Activated CD4-positive, alpha-beta memory T cell treated with anti-CD3 and anti-CD28 coated beads, Interleukin-2, amount 10 ng/mL, durations not matched to agents 7 days and 5 days (primary cell): ENCODE data around the gene CLDN7. TPM values are rescaled to one million over a fixed set of nuclear protein-coding genes. Genes with fewer than 3 reads are reported as not detected.

Source experiments
- CTCF ChIA-PET: fragments of 350-600 bp; sonication (Branson Sonifier 250); formaldehyde crosslinking; loops from one replicate; lab custom pipeline; 2021; ENCODE audit warnings: antibody characterized with exemption, inconsistent platforms; lab: Charles Lee
- POLR2A ChIA-PET: fragments of 350-600 bp; sonication (Branson Sonifier 250); formaldehyde crosslinking; loops from one replicate; lab custom pipeline; 2021; ENCODE audit warnings: antibody characterized with exemption; lab: Charles Lee
- DNase-seq: peaks from one replicate; pipeline ENCODE4 v3.0.0-alpha.2; 2020
- H3K27ac Mint-ChIP-seq: one replicate; pipeline ENCODE4 v1.8.0; 2021; ENCODE audit warnings: mild to moderate bottlenecking, mixed read lengths
- H3K27me3 Mint-ChIP-seq: one replicate; pipeline ENCODE4 v1.8.0; 2021; ENCODE audit warnings: mixed read lengths
- H3K36me3 Mint-ChIP-seq: one replicate; pipeline ENCODE4 v1.8.0; 2021; ENCODE audit warnings: low read depth, mixed read lengths
- H3K4me1 Mint-ChIP-seq: one replicate; pipeline ENCODE4 v1.8.0; 2021; ENCODE audit warnings: mixed read lengths
- H3K4me3 Mint-ChIP-seq: one replicate; pipeline ENCODE4 v1.8.0; 2021; ENCODE audit warnings: mild to moderate bottlenecking, mixed read lengths
- H3K9me3 Mint-ChIP-seq: one replicate; pipeline ENCODE4 v1.8.0; 2021; ENCODE audit warnings: mixed read lengths
- total RNA-seq, 2 experiments: library from RNA; stranded (reverse); gene quantifications; one replicate each; pipeline ENCODE4 v1.2.3, GENCODE V29; 2021

The CLDN7 gene
- total RNA-seq, 2 experiments from 2014 or later, result 0.15 to 0.80 TPM

DNA sequence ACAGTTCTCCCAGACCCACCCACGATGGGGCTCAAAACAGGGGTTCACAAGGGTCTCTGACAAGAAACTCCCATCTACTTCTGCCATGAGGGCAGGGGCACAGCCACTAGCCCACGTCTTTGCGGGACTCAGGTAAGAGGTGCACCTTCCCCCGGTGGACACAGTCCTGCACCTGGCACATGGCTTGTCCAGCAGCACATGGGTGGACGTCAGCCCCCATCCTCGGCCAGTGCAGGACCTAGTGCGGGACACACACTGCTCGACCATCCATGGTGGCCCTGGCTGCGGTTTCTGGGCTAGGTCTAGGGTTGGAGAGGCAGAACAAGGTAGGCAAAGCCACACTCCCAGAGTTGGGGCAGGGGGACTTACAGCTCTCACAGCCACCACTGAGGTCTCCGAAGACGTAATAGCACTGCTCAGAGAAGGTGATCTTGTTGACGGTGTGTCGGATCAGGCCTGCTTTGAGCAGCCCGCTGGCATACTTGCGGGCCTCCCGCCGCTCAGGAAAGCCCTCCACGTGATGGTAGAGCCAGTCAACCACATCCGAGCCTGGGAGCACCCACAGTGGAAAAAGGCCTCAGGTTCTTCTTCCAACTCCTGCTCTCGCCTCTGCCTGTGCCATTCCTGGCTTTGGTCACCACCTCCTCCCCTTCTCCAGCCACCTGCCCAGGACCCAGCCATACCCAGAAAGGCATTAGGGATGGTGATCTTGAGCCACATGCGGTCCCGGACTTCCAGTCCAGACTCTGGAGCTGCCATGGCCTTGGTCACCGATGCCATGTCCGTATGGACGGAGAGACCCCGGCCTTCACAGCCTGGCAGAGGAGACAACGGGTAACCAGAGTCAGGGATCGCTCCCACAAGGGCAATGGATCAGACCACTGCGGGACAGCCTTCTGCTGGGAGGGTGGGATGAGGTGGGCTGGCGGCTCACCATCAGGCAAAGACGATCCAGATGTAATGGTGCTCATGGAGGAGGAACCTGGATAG, 35.3 kb downstream of the CLDN7 start:
- H3K9me3 Mint-ChIP-seq, result no peaks in the 10 kb centered on the region

DNA sequence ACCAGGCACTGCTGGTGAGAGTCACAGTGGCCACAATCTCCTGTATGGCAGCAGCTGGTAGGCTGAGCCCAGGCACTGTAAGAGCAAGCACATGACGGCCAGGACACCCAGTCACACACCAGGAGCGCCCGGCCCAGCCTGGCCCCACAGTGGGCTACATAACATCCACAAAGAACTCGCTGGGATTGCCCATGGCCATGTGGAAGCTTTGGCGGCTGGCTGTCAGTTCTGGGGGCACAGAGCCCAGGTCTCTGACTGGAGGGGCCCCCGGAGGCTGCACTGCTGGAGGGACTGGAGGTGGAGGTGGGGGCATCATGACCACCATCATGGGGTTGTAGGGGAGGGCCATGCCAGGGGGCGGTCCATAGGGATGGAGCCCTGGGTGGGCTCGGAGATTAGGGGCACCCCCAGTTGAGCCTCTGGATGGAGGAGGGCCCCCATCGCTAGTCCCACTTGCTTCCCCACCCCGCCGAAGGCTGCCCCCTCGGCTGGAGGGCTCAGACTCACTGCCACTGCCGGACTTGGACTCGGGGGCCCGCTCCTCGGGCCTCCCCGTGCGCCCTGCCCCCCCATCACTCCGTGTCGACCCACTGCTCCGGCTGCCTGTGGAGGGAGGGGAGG, 36.5 kb downstream of the CLDN7 start:
- Mint-ChIP-seq H3K4me1 (peaks cover 14% of the 10 kb centered on the region), H3K9me3 (no peaks in the 10 kb centered on the region), H3K36me3 (peaks cover 68% of the 10 kb centered on the region), H3K27ac (no peak overlapping the region), H3K4me3 (no peak overlapping the region), H3K27me3 (no peaks in the 10 kb centered on the region)
- POLR2A ChIA-PET, result interaction anchor here (1.2 kb wide), 1 partner anchor 12 kb away, joined by 4 read pairs; no protein-coding TSS in a partner anchor
- DNase-seq, result no peak
- CTCF ChIA-PET, result no interaction called here

More for the DNA sequence above, 35.3 kb downstream of the CLDN7 start:
- Mint-ChIP-seq H3K27ac (no peak overlapping the region), H3K27me3 (no peaks in the 10 kb centered on the region), H3K4me3 (no peak overlapping the region), H3K4me1 (peaks cover 10% of the 10 kb centered on the region), H3K36me3 (peaks cover 59% of the 10 kb centered on the region)
- DNase-seq, result no peak
- CTCF ChIA-PET, result no interaction called here
- POLR2A ChIA-PET, result no interaction called here

DNA sequence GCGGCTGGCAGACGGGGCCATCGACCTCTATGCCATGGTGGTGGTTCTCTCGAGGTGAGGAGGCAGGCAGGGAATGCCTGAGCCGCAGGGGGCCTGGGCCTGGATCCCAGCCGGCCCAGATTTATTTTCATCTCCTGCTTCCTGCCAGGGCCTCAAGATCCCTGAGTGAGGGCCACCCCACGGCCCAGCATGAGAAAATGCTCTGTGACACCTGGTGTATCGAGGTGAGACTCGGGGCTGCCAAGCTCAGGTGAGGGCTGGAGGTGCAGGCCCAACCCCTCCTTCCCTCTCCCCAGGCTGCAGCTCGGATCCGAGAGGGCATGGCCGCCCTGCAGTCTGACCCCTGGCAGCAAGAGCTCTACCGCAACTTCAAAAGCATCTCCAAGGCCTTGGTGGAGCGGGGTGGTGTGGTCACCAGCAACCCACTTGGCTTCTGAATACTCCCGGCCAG, 37.6 kb downstream of the CLDN7 start:
- Mint-ChIP-seq H3K4me3 (no peak overlapping the region), H3K4me1 (peaks cover 21% of the 10 kb centered on the region), H3K27me3 (no peaks in the 10 kb centered on the region), H3K36me3 (peaks cover 68% of the 10 kb centered on the region), H3K9me3 (no peaks in the 10 kb centered on the region), H3K27ac (no peak overlapping the region)
- no peak for DNase-seq
- CTCF ChIA-PET, result no interaction called here
- POLR2A ChIA-PET, result interaction anchor here (1.2 to 8.4 kb wide), 2 partner anchors 11 to 15 kb away, joined by 4 to 100 read pairs; partner anchors contain the start of genes GABARAP and PHF23

DNA sequence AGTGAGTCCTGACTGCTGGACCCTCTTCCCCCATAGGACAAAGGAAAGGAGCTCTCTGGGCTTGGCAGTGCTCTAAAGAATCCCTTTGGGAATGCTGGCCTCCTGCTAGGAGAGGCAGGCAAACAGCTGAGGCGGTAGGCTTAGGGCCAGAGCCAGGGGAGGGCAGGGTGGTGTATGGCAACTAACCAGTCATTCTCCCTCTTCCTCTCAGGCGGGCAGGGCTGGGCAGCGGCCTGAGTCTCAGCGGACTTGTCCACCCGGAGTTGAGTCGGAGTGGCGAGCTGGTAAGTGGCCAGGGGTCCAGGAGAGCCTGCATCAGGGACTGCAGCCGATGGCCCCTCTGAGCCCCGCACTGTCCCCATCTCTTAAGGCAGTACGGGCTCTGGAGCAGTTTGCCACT, 38.2 kb downstream of the CLDN7 start:
- no peak for DNase-seq
- Mint-ChIP-seq H3K36me3 (peaks cover 63% of the 10 kb centered on the region), H3K9me3 (no peaks in the 10 kb centered on the region), H3K4me1 (peaks cover 25% of the 10 kb centered on the region), H3K27me3 (no peaks in the 10 kb centered on the region), H3K27ac (no peak overlapping the region), H3K4me3 (no peak overlapping the region)
- ChIA-PET POLR2A (interaction anchor here (0.8 to 8.4 kb wide), 3 partner anchors 9 to 16 kb away, joined by 3 to 100 read pairs (median 6); partner anchors contain the start of genes DVL2, GABARAP and PHF23), CTCF (interaction anchor here (1.0 kb wide), 1 partner anchor 9 kb away, joined by 3 read pairs; no protein-coding TSS in a partner anchor)

DNA sequence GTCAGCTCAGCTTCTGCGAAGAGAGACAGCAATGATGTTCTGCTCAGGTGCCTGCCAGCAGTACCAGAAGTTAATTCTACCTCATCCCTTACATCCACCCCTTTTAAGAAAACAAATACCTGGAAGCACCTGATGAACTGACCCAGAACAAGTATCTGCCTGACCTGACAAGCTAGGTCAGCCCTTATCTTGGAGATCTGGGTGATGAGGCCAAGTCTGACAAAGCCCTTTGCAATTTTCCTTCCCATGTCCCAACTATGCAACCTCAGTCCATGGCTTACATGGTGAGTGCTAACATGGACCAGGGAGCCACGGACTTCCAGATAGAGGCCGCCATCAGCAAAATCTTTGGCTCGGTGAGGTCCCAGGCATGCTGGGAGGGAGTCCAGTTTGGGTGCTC, 38.9 kb downstream of the CLDN7 start:
- Mint-ChIP-seq H3K27ac (no peak overlapping the region), H3K27me3 (no peaks in the 10 kb centered on the region), H3K36me3 (peaks cover 56% of the 10 kb centered on the region), H3K4me3 (no peak overlapping the region), H3K4me1 (peaks cover 30% of the 10 kb centered on the region), H3K9me3 (no peaks in the 10 kb centered on the region)
- no peak for DNase-seq
- POLR2A ChIA-PET, result interaction anchor here (0.8 to 8.4 kb wide), 3 partner anchors 10 to 17 kb away, joined by 3 to 100 read pairs (median 6); partner anchors contain the start of genes DVL2, GABARAP and PHF23
- CTCF ChIA-PET, result interaction anchor here (0.6 to 5.2 kb wide), 3 partner anchors 8 to 14 kb away, joined by 3 to 44 read pairs (median 6); partner anchors contain the start of genes DVL2 and PHF23

DNA sequence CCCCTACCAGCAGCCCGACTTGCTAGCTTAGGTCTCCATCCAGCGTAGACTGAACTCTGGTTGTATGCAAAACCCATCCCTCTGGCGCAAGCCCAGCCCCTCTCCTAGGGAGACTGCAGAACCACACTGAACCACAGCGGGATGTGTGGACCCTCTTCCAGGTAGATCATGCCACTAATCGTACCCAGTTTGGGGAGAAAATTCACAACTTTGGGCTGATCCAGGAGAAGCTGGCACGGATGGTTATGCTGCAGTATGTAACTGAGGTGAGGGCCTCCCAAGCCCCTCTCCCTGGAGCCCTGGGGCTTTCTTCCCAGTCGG, 39.3 kb downstream of the CLDN7 start:
- peaks cover 52% of the 10 kb centered on the region for H3K36me3 Mint-ChIP-seq
- H3K27ac Mint-ChIP-seq, result no peak overlapping the region
- H3K9me3 Mint-ChIP-seq, result no peaks in the 10 kb centered on the region
- H3K4me1 Mint-ChIP-seq, result peaks cover 30% of the 10 kb centered on the region
- CTCF ChIA-PET, result interaction anchor here (5.2 kb wide), 1 partner anchor 14 kb away, joined by 44 read pairs; the partner anchor contains the start of genes DVL2 and PHF23
- no peak overlapping the region for H3K4me3 Mint-ChIP-seq
- DNase-seq, result no peak
- POLR2A ChIA-PET, result interaction anchor here (1.8 to 8.4 kb wide), 2 partner anchors 11 to 17 kb away, joined by 6 to 100 read pairs; partner anchors contain the start of genes DVL2, GABARAP and PHF23
- no peaks in the 10 kb centered on the region for H3K27me3 Mint-ChIP-seq

DNA sequence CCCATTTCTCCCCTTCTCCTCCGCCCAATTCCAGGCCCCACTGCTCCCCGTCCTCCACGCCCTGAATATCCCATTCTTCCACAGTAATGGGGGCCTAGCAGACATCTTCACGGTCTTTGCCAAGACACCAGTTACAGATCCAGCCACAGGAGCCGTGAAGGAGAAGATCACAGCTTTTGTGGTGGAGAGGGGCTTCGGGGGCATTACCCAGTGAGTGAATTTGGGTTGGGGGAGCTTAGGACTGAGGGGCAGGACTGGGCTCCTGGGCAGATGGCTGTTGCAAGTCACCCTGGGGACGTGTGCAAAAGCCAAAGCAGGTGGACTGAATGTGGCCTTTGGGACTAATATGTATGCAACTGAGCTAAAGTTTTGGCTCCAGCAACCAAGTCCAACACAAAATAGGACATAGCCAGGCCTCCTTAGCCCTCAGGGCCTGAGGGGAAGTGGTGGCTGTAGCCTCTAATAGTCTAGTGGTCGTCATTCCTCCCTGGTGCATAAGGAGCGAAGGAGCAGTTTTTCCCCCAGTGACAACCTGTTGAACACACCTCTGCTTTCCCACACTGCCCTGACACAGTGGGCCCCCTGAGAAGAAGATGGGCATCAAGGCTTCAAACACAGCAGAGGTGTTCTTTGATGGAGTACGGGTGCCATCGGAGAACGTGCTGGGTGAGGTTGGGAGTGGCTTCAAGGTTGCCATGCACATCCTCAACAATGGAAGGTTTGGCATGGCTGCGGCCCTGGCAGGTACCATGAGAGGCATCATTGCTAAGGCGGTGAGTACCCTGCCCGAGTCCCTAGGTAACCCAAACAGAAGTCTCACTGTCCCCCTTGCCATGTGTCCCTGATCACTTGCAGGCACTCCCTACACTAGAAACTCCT, 39.9 kb downstream of the CLDN7 start:
- ChIA-PET CTCF (interaction anchor here (4.0 to 5.2 kb wide), 2 partner anchors 15 to 74 kb away, joined by 44 to 61 read pairs; partner anchors contain the start of genes DVL2 and PHF23), POLR2A (interaction anchor here (1.8 to 8.4 kb wide), 2 partner anchors 12 to 18 kb away, joined by 6 to 100 read pairs; partner anchors contain the start of genes DVL2, GABARAP and PHF23)
- H3K4me1 Mint-ChIP-seq, result peaks cover 33% of the 10 kb centered on the region
- H3K9me3 Mint-ChIP-seq, result no peaks in the 10 kb centered on the region
- H3K27ac Mint-ChIP-seq, result no peak overlapping the region
- no peaks in the 10 kb centered on the region for H3K27me3 Mint-ChIP-seq
- DNase-seq, result no peak
- peaks cover 50% of the 10 kb centered on the region for H3K36me3 Mint-ChIP-seq
- H3K4me3 Mint-ChIP-seq, result no peak overlapping the region

DNA sequence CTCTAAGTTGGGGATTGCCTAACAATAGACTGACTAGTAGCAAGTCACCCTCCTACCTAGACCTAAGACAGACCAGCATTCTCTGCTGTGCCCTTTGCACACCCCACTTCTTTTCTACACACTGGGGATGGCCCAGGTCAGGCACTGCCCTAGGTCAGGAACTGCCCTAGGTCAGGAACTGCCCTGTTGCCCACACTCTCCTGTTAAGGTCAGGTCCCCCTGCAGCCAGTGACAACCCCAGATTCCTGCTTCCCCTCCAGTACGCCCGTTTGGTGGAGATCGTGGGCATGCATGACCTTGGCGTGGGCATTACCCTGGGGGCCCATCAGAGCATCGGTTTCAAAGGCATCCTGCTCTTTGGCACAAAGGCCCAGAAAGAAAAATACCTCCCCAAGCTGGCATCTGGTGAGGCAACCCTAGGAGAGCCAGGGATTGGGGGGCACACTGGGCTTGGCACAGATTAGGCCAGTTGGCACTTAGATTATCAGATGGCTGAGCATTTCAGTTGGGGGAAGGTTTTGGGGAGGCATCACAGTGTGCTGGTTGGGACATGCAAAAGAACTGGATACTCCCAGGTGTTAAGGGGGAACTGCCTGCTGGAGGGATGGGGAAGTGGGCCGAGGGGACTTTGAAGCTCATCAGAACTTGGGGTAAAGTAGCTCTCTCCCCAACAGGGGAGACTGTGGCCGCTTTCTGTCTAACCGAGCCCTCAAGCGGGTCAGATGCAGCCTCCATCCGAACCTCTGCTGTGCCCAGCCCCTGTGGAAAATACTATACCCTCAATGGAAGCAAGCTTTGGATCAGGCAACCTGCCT, 40.8 kb downstream of the CLDN7 start:
- peaks cover 36% of the 10 kb centered on the region for H3K4me1 Mint-ChIP-seq
- CTCF ChIA-PET, result interaction anchor here (0.7 to 5.2 kb wide), 17 partner anchors 9 to 176 kb away, joined by 3 to 61 read pairs (median 4); partner anchors contain the start of genes ACAP1, CTDNEP1, DVL2 and ELP5

DNA sequence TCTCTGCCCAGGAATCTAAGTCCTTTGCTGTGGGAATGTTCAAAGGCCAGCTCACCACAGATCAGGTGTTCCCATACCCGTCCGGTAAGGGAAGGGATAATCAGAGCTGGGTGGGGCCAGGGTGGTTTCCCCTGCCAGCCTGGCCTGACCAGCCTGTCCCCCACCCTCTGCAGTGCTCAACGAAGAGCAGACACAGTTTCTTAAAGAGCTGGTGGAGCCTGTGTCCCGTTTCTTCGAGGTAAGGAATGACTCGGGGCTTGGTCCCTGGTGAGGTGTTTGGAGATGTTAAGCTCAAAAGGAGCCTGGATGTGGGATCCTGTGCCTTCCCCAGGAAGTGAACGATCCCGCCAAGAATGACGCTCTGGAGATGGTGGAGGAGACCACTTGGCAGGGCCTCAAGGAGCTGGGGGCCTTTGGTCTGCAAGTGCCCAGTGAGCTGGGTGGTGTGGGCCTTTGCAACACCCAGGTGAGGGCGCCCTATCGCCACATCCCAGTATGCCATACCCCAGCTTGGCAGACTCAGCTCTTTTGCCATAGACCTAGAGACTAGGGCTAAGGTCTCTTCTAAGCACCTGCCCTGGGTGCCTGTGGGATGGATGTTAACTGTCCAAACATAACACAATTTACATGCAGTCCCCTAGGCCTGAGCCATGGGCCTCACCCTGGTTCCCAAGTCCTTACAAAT, 41.5 kb downstream of the CLDN7 start:
- POLR2A ChIA-PET, result interaction anchor here (0.6 to 8.4 kb wide), 11 partner anchors 10 to 363 kb away, joined by 3 to 100 read pairs (median 7); partner anchors contain the start of genes CTDNEP1, DVL2, ELP5 and GABARAP
- CTCF ChIA-PET, result interaction anchor here (0.7 to 5.2 kb wide), 21 partner anchors 10 to 216 kb away, joined by 3 to 61 read pairs (median 3); partner anchors contain the start of genes ACAP1, CTDNEP1, DVL2 and ELP5
- Mint-ChIP-seq H3K9me3 (no peaks in the 10 kb centered on the region), H3K4me3 (peak overlapping the region; percentile 93), H3K4me1 (peaks cover 43% of the 10 kb centered on the region), H3K27me3 (no peaks in the 10 kb centered on the region), H3K36me3 (peaks cover 41% of the 10 kb centered on the region), H3K27ac (peak overlapping the region; percentile 84)
- DNase-seq, result peak; percentile 76

More for the DNA sequence above, 40.8 kb downstream of the CLDN7 start:
- DNase-seq, result no peak
- Mint-ChIP-seq H3K4me3 (peak overlapping the region; percentile 93), H3K27me3 (no peaks in the 10 kb centered on the region), H3K9me3 (no peaks in the 10 kb centered on the region), H3K27ac (peak overlapping the region; percentile 84), H3K36me3 (peaks cover 45% of the 10 kb centered on the region)
- POLR2A ChIA-PET, result interaction anchor here (1.2 to 8.4 kb wide), 6 partner anchors 11 to 362 kb away, joined by 3 to 100 read pairs (median 8); partner anchors contain the start of genes CTDNEP1, DVL2, ELP5 and GABARAP

DNA sequence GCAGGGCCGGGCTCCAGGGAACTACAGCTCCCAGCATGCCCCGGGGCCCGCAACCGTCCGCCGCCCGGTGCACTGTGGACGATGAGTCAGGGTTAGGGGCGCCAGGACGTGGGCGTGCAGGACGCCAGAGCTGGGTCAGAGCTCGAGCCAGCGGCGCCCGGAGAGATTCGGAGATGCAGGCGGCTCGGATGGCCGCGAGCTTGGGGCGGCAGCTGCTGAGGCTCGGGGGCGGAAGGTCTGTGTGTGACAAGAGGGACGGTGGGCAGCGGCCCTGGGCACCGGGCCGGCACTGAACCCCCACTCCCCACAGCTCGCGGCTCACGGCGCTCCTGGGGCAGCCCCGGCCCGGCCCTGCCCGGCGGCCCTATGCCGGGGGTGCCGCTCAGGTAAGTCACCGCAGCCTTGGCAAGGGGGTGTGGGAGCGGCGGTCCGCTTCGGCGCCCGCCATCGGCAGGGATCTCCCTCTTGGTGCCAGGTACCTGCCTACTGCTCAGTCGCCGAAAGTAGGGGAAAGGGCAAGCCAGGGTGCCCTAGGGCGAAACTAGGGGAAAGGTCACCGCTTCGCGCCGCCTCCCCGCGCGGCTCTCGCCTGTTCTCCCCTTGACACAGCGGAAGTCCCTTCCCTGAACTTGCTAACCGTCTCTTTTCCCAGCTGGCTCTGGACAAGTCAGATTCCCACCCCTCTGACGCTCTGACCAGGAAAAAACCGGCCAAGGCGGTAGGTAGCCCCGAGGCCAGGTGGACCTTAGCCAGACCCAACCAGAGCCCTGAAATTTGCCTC, 42.3 kb downstream of the CLDN7 start, which contains the start of the genes ACADVL and DLG4:
Gene ACADVL (plus strand): TSS at position 127 of the 781 bp plus-strand sequence. CDS start 47 bp downstream, at position 174.
Gene DLG4 (minus strand): TSS at position 25 of the 781 bp plus-strand sequence.
- Mint-ChIP-seq H3K4me3 (peak within 1 kb of the TSS; percentile 93), H3K27ac (peak within 1 kb of the TSS; percentile 89), H3K4me1 (peaks cover 48% of the 10 kb centered on the region), H3K36me3 (peaks cover 35% of the 10 kb centered on the region), H3K27me3 (no peaks in the 10 kb centered on the region), H3K9me3 (no peaks in the 10 kb centered on the region)
- DNase-seq, result peak; percentile 84
- ChIA-PET CTCF (interaction anchor here (0.7 to 5.2 kb wide), 21 partner anchors 11 to 217 kb away, joined by 3 to 61 read pairs (median 3); partner anchors contain the start of genes ACAP1, CTDNEP1, DVL2 and ELP5), POLR2A (interaction anchor here (0.9 to 8.4 kb wide), 12 partner anchors 11 to 364 kb away, joined by 3 to 100 read pairs (median 6); partner anchors contain the start of genes CTDNEP1, DVL2, ELP5 and GABARAP)
